Measurements from ENCODE around the gene RAPH1.

DNA sequence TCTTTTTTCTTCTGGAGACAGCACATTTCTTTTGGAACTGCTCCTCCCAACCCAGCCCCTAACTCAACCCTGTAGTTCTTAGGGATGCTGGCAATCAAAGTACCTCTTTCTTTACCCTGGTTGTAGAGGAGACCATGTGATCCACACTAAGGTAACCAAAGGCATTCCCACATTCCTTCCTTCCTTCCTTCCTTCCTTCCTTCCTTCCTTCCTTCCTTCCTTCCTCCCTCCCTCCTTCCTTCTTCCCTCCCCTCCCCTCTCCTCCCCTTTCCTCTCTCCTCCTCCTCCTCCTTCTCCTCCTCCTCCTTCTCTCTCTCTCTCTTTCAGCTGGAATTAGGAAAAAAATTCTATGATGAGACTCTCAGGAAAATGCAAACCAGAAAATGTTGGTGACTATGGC is 13.8 kb upstream of the RAPH1 start:
- TF ChIP-seq, protein P1, sequence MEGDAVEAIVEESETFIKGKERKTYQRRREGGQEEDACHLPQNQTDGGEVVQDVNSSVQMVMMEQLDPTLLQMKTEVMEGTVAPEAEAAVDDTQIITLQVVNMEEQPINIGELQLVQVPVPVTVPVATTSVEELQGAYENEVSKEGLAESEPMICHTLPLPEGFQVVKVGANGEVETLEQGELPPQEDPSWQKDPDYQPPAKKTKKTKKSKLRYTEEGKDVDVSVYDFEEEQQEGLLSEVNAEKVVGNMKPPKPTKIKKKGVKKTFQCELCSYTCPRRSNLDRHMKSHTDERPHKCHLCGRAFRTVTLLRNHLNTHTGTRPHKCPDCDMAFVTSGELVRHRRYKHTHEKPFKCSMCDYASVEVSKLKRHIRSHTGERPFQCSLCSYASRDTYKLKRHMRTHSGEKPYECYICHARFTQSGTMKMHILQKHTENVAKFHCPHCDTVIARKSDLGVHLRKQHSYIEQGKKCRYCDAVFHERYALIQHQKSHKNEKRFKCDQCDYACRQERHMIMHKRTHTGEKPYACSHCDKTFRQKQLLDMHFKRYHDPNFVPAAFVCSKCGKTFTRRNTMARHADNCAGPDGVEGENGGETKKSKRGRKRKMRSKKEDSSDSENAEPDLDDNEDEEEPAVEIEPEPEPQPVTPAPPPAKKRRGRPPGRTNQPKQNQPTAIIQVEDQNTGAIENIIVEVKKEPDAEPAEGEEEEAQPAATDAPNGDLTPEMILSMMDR (IDR thresholded peaks at IDR 0.05; ENCODE audit: poor library complexity) = no peak
- no peak for TF ChIP-seq EZH2 (IDR thresholded peaks at IDR 0.05; ENCODE audit: borderline replicate concordance)

Measured in hepatocyte (in vitro differentiated cells).